Measurements from ENCODE around the gene DACT3.
"Not testable (repeated sequence)": the region's sequence is repeated elsewhere in the genome, so short reads cannot be mapped to it uniquely, and the experiment has no call there.

The DACT3 gene

GRCh38 chr19:46633130-46633529 is 27.9 kb downstream of the DACT3 start:
- no peak for DNase-seq

GRCh38 chr19:46631481-46631880 is 29.5 kb downstream of the DACT3 start:
- peak; percentile 80 for DNase-seq

GRCh38 chr19:46630586-46631205 is 30.3 kb downstream of the DACT3 start:
- DNase-seq = no peak

GRCh38 chr19:46629546-46630025 is 31.4 kb downstream of the DACT3 start:
- DNase-seq = no peak

GRCh38 chr19:46628970-46629369 is 32.0 kb downstream of the DACT3 start:
- not testable (repeated sequence) for DNase-seq

- DNase-seq = no peak
Measured at GRCh38 chr19:46626446-46626845, 34.5 kb downstream of the DACT3 start.

GRCh38 chr19:46625731-46626130 is 35.3 kb downstream of the DACT3 start:
- DNase-seq = no peak

GRCh38 chr19:46624958-46625661 is 35.9 kb downstream of the DACT3 start, which contains the start of gene PTGIR:
Gene PTGIR, minus strand, starts transcription at chr19:46625089. Its CDS starts 864 bp downstream, at chr19:46624225.
- DNase-seq = peak; percentile 80

- DNase-seq = no peak
Measured at GRCh38 chr19:46623915-46624502, 37.0 kb downstream of the DACT3 start.

GRCh38 chr19:46622118-46622446 is 38.9 kb downstream of the DACT3 start:
- DNase-seq = no peak

GRCh38 chr19:46621191-46622117 is 39.5 kb downstream of the DACT3 start:
- DNase-seq = no peak

- peak; percentile 77 for DNase-seq
Measured at GRCh38 chr19:46620716-46621115, 40.3 kb downstream of the DACT3 start.

- DNase-seq = no peak
Measured at GRCh38 chr19:46620267-46620666, 40.7 kb downstream of the DACT3 start.

GRCh38 chr19:46618670-46619231 is 42.2 kb downstream of the DACT3 start:
- no peak for DNase-seq

- no peak for DNase-seq
Measured at GRCh38 chr19:46617601-46618000, 43.4 kb downstream of the DACT3 start.

- DNase-seq = peak; percentile 47
Measured at GRCh38 chr19:46616631-46617322, 44.2 kb downstream of the DACT3 start.

GRCh38 chr19:46615966-46616365 is 45.0 kb downstream of the DACT3 start:
- no peak for DNase-seq

- DNase-seq = peak; percentile 80
Measured at GRCh38 chr19:46614114-46614722, 46.8 kb downstream of the DACT3 start.

- DNase-seq = no peak
Measured at GRCh38 chr19:46613525-46613924, 47.5 kb downstream of the DACT3 start.

- DNase-seq = no peak
Measured at GRCh38 chr19:46611776-46612175, 49.2 kb downstream of the DACT3 start.

Measured in fibroblast of skin of scalp (primary cell).